ENCODE measurements around the gene MAT1A.

Gene MAT1A

GRCh38 chr10:80283536-80284199 lies 5.8 kb downstream of the MAT1A start:
- DNase-seq (ENCODE audit: insufficient read length, low spot score) = no peak
- FAIRE-seq = no peak

- no peak for FAIRE-seq
- DNase-seq (ENCODE audit: insufficient read length, low spot score) = no peak
Observed at GRCh38 chr10:80283119-80283518, 6.3 kb downstream of the MAT1A start.

GRCh38 chr10:80281784-80282765 lies 7.4 kb downstream of the MAT1A start:
- FAIRE-seq = no peak
- DNase-seq (ENCODE audit: insufficient read length, low spot score) = no peak

- FAIRE-seq = no peak
- no peak for DNase-seq (ENCODE audit: insufficient read length, low spot score)
Observed at GRCh38 chr10:80281292-80281691, 8.2 kb downstream of the MAT1A start.

GRCh38 chr10:80280071-80280800 lies 9.2 kb downstream of the MAT1A start:
- DNase-seq (ENCODE audit: insufficient read length, low spot score) (no peak), FAIRE-seq (no peak)

DNA sequence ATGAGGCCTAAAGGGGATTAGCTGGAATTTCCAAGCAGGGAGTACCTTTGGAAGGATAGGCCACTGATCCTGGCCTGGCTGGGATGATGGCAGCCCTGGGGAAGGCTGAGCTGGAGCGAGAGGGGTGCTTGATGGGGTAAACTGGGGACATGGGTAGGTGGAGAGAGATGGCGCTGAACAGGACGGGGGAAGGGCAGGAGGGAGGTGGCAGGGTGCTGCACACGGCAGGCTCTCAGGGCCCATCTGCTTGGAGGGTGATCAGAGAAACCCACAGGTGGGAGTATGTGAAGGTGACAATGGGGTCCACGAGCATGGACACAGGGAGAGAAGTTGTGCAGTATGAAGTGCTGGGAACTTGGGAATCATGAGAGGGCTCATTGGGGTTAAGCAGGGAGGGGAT lies 10.3 kb downstream of the MAT1A start:
- FAIRE-seq = no peak
- DNase-seq (ENCODE audit: insufficient read length, low spot score) = no peak

GRCh38 chr10:80278480-80278879 lies 11.0 kb downstream of the MAT1A start:
- DNase-seq (ENCODE audit: insufficient read length, low spot score) = no peak
- no peak for FAIRE-seq

DNA sequence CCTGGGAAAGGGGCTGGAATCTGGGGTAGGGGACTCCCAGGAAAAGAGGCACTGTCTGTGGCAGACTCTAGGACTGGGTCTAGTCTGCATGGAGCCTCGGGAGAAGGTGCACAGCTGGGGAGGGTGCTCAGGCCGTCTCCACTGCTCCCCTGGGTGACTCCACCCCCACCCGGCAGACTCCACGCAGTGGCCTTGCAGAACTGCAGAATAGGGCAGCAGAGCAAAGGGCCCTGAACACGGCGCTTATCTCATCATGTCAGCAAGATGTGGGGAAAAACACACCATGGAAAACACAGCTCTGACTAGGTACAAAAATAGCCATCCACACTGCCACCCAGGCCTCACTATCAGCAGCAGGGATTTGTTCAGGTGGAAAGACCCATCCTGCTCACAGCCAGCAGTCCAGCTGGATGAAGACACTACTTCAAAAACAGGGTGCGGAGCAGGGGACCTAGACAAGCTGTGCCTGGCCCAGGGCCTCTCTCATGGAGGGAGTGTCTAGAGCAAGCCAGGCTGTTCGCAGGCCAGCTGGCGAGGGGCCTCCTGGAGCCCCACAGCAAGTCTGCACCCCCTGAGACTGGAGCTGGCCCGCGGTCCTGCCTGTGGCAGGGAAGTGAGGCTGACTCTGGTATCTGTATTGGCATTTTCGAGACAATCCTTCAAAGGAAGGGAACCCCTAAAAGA lies 11.7 kb downstream of the MAT1A start:
- no peak for DNase-seq (ENCODE audit: insufficient read length, low spot score)
- FAIRE-seq = no peak

DNA sequence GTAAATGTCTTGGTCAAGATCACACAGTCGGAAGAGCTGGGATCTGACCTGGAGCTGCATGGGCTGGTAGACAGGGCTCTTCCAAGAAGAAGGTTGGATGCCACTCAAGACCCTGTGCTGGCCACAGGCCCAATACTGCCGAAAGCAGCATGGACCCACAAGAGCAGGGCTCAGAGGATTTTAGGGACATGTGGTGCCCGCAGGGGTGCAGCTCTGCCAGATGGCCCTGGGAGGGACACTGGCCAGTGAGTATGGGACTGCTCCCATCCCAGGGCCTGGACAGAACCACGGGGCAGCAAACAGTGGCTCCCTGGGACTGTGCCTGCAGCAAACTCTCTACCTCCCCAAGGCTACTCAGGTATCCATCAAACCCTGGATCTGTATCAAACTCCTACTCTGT lies 12.4 kb downstream of the MAT1A start:
- no peak for FAIRE-seq
- no peak for DNase-seq (ENCODE audit: insufficient read length, low spot score)

DNA sequence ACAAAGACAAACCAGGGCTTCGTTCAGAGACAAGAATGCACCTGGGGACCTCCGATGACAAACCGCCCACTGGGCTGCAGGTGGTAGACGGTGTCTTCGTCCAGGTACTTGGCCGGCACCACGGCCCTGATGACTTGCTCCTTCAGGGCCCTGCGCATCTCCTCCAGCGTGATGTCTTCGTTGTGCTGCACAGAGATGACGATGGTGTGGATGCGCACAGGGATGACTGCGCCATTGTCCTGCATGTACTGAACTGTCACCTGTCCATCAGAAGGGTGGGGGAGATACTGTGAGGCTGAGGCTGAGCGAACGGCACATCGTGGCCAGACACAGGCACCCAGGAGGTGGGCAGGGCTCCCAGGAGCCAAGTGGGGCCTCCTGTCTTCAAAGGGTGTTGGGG lies 13.1 kb downstream of the MAT1A start:
- FAIRE-seq = no peak
- DNase-seq (ENCODE audit: insufficient read length, low spot score) = no peak

- DNase-seq (ENCODE audit: insufficient read length, low spot score) = no peak
- FAIRE-seq = no peak
Observed at GRCh38 chr10:80275756-80276155, 13.7 kb downstream of the MAT1A start.

DNA sequence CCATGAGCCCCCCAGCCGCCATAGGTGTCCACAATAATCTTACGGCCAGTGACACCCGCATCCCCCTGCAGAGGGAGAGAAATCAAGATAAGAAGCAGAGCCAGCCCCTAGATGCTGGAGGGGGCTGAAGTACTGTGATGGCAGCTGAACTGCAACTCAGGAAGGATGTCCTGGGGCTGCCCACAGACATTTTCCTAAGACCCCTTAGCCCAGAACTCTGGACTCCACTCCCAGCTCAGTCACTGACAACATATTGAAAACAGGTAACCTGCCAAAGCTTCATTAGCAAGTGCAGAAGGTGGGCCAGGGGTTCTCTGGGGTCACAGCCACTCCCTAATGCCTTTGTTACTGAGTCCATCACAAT lies 14.3 kb downstream of the MAT1A start:
- FAIRE-seq (no peak), DNase-seq (ENCODE audit: insufficient read length, low spot score) (no peak)

DNA sequence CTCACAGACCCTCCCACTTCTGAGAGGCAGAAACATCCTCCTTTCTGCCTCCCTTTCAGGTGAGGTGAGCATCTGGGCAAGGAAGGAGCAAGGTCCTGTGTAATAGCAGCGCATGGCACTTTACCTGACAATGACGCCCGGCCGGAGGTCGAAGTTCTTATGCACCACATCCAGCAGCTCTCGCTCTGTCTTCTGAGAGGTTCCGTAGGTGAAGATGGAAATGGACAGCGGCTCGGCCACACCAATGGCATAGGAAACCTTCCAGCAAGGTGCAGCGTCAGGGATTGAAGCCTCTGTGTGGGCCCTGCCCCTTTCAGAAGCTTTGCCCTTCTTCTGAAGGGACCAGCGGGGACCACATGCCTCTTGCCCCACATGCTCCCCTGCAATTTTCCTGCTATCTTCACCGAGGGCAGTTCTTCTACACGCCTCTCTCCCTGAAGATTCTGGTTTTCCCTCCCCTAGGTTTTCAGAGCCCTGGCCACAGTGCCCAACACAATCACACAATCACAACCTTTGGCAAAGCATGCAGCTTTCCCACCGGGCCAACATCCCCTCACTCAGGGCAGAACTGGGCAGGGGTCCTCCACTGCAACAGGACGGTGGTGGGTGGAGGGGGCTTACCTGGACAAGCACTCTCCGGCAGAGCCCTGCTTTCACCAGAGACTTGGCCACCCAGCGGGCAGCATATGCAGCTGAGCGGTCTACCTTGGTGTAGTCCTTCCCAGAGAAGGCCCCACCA lies 14.9 kb downstream of the MAT1A start:
- no peak for FAIRE-seq
- DNase-seq (ENCODE audit: insufficient read length, low spot score) = no peak

DNA sequence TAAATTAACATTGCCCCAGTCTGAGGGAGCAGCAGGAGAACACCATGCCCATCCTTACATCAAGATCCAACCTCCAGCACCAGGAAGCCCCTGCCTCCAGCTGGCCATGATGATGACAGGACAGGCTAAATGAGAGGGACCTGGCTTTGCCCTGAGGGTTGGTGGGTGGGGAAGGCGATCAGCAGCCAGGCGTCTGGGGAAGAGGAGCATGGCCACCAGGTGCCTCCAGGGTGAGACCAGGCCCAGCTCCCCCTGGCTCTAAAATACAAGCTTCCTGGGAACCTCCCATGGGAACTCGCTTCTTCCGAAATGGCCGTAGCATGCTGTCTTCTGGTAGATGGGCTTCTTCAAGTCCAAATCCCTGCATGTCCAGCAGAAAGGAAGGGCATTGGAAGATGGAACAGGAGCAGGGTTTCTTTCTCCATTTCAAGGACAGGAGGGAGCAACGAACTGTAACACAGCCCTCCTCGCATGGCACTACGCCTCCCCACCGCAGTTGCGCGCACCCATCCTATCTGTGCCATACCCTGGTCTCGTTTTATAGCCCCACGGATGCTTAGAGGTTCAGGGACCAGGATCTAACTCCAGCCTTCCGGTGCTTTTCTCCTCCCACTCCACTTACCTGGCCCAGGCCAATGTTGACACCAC lies 15.8 kb downstream of the MAT1A start:
- FAIRE-seq (no peak), DNase-seq (ENCODE audit: insufficient read length, low spot score) (no peak)

DNA sequence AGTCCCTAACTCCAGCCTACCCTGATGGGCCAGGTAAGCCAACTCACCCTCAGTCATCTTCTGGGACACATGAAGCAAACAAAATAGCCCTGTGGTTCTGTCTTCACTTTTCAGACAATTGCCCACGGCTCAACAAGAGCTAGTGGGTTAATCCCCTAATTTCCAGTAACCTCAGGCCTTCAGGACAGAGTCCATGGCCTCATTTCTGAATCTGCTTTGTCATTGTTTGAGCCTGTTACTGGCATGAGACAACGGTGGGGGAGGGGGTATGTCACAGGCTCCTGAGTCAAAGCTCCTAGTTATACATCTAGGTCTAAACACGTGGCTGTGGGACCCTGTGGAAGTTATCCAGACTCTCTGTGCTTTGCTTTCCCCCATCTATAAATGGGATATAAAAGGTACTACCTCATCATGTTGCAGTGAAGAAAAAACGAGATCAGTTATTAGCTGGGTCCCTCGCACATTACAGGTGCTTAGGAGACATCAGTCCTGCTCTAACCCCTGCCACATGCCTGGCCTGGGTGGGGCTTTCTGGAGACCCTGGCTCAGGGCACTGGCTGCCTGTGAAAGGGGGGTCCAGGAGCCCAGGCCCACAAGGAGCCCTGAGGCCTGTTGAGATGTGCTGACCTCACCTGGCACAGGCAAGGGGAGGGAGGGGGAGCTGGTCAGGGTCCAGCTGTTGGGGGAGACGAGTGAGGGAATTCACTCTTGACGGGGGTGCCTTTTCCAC lies 16.5 kb downstream of the MAT1A start:
- no peak for DNase-seq (ENCODE audit: insufficient read length, low spot score)
- no peak for FAIRE-seq

GRCh38 chr10:80271416-80271815 lies 18.0 kb downstream of the MAT1A start:
- FAIRE-seq (no peak), DNase-seq (ENCODE audit: insufficient read length, low spot score) (no peak)

GRCh38 chr10:80270887-80271286 lies 18.6 kb downstream of the MAT1A start:
- DNase-seq (ENCODE audit: insufficient read length, low spot score) = no peak
- FAIRE-seq = no peak

GRCh38 chr10:80268938-80269588 lies 20.4 kb downstream of the MAT1A start:
- DNase-seq (ENCODE audit: insufficient read length, low spot score) (no peak), FAIRE-seq (no peak)

DNA sequence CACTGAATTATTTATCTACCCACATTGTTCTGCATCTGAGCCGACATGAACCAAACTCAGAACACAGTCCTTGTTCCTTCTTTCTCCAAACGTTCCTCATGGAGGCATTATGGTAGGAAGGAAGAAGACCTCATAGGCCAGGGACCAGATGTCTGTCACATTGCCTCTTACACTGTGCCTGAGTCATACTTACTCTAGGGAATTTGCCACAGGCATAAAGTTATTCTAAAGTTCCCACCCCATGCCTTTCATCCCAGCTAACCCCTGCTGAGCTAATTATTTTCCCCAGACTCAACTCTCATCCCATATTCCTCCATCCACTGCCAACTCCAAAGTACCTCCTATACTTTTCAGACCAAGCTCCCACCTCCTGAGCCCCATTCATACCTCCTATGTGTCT lies 21.2 kb downstream of the MAT1A start:
- DNase-seq (ENCODE audit: insufficient read length, low spot score) (no peak), FAIRE-seq (no peak)
